Stomach (tissue), 4 donors: ENCODE data around the gene GCAT.

ENCODE experiments used
- CTCF ChIP-seq, 7 experiments: fragments of 450-650 bp in 4 of 7; fragments of 200-600 bp in 3 of 7; sonication (generic) in 3 of 7; IDR thresholded peaks; one replicate each; pipeline ENCODE4 v1.5.1; 2016 to 2019; ENCODE audit warnings: antibody characterized with exemption in 7 of 7, control low read depth in 2 of 7, mild to moderate bottlenecking in 1 of 7
- POLR2A ChIP-seq, 4 donors: fragments of 450-650 bp; IDR thresholded peaks; one replicate each; pipeline ENCODE4 v1.6.1; 2016; ENCODE audit warnings: antibody characterized with exemption in 4 of 4, control low read depth in 2 of 4, mild to moderate bottlenecking in 1 of 4, moderate library complexity in 1 of 4

GRCh38 chr22:37865510-37865909 is 57.8 kb downstream of the GCAT start:
- TF ChIP-seq CTCF (IDR thresholded peaks at IDR 0.05) (no peak), POLR2A (IDR thresholded peaks at IDR 0.05) (no peak)
